Endodermal cell (in vitro differentiated cells): ENCODE measurements around the gene SLC35D2. TPM values are rescaled to one million over a fixed set of nuclear protein-coding genes. Genes with fewer than 3 reads are reported as not detected.

ENCODE experiments used
- DNase-seq: peaks from one replicate; pipeline ENCODE4 v3.0.0-alpha.2; 2017
- H3K27ac ChIP-seq: 2 replicates; pipeline ENCODE4 v1.5.1; 2013; ENCODE audit warnings: mild to moderate bottlenecking, low read depth, low read length, moderate library complexity
- H3K27me3 ChIP-seq: 2 replicates; pipeline ENCODE4 v1.6.1; 2013; ENCODE audit warnings: mild to moderate bottlenecking, low read length, moderate library complexity; ENCODE audit not compliant: insufficient read depth, control insufficient read depth, poor library complexity, severe bottlenecking
- H3K36me3 ChIP-seq: 2 replicates; pipeline ENCODE4 v1.7.0; 2013; ENCODE audit warnings: mild to moderate bottlenecking, low read length, moderate library complexity; ENCODE audit not compliant: control insufficient read depth, insufficient read depth
- H3K4me1 ChIP-seq: one replicate; pipeline ENCODE4 v1.7.0; 2013; ENCODE audit warnings: low read length; ENCODE audit not compliant: control insufficient read depth, insufficient read depth
- H3K4me3 ChIP-seq: 2 replicates; pipeline ENCODE4 v1.5.1; 2013; ENCODE audit warnings: mild to moderate bottlenecking, low read length, moderate library complexity
- H3K9ac ChIP-seq: 2 replicates; pipeline ENCODE4 v1.6.1; 2013; ENCODE audit warnings: mild to moderate bottlenecking, low read length, moderate library complexity; ENCODE audit not compliant: poor library complexity, severe bottlenecking; ENCODE audit errors: extremely low read depth
- H3K9me3 ChIP-seq: 2 replicates; pipeline ENCODE4 v1.6.1; 2013; ENCODE audit warnings: mild to moderate bottlenecking, low read length, moderate library complexity; ENCODE audit not compliant: control insufficient read depth
- H3K27ac Mint-ChIP-seq: 2 replicates; pipeline ENCODE4 v1.8.0; 2020; ENCODE audit warnings: mixed read lengths
- H3K27me3 Mint-ChIP-seq: 2 replicates; pipeline ENCODE4 v1.8.0; 2021; ENCODE audit warnings: mild to moderate bottlenecking, mixed read lengths; ENCODE audit not compliant: insufficient read depth
- H3K36me3 Mint-ChIP-seq: 2 replicates; pipeline ENCODE4 v1.8.0; 2020; ENCODE audit warnings: low read depth, mixed read lengths
- H3K4me1 Mint-ChIP-seq: 2 replicates; pipeline ENCODE4 v1.8.0; 2020; ENCODE audit warnings: mixed read lengths
- H3K4me3 Mint-ChIP-seq: 2 replicates; pipeline ENCODE4 v1.8.0; 2020; ENCODE audit warnings: mild to moderate bottlenecking, moderate library complexity, mixed read lengths
- H3K9me3 Mint-ChIP-seq: 2 replicates; pipeline ENCODE4 v1.8.0; 2020; ENCODE audit warnings: mild to moderate bottlenecking, mixed read lengths
- WGBS, 2 experiments: methylation state at CpG; one replicate each; pipeline versions ENCODE4 v1.1.5 to v1.1.7; 2013; ENCODE audit warnings: missing lambda C conversion rate in 2 of 2, mixed read lengths in 1 of 2; ENCODE audit not compliant: insufficient coverage in 1 of 2, insufficient read length in 1 of 2; 5-methylcytosine and 5-hydroxymethylcytosine counted together
- total RNA-seq, 2 donors: library from RNA; stranded (reverse); fragmentation: NEBNext Ultra II Directional in 1 of 2; extraction: Animal tissue kit (Norgen Biotek cat#: 25700) in 1 of 2; gene quantifications; 2 replicates in 1 of 2; 3 replicates in 1 of 2; pipeline ENCODE4 v1.2.1, GENCODE V29; 2021
- TF ChIP-seq, protein P1 (sequence below): fragments of 200-600 bp; sonication (generic); conservative IDR thresholded peaks from 2 replicates; pipeline ENCODE4 v1.5.0; 2021; ENCODE audit warnings: antibody characterized with exemption, mild to moderate bottlenecking

The SLC35D2 gene
- total RNA-seq, 2 donors from 2014 or later = 31.9 to 36.2 TPM

DNA sequence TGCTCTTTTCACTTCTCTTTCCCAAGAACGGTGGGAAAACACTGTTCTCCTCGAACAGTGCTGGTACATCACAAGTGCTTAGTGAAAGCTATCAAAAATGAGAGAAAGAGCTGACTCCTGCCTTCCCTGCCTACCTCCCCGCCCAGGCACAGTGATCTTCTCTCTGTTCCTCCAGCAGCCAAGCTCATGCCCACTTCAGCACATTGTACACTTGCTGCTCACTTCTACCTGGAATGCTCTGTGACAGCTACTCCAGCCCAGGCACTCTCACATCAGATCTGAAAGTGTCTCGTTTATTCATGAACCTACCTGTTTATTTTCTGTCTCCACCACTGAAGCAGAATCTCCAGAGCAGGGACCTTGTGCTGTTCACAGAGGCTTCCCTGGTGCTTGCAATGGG lies 1.8 kb downstream of the SLC35D2 start:
- no peak overlapping the region for H3K4me3 ChIP-seq
- peak overlapping the region; percentile 15 for H3K27ac Mint-ChIP-seq

DNA sequence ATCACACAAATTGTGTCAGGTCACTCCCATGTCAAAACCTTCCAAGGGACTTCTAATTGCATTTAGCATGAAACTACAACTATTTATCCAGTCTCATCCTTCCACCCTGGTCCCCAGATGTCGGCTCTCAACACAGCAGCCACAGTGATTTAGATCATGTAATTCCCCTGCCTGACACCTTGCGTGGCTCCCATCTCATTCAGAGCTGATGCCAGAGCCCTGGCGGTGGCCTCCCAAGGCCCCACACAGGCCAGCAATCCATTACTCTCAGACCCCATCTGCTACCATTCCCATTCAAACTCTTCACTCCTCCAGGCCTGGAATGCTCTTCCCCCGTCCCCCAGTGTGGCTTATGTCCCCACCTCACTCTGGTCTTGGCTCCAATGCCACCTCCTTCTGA lies 2.4 kb downstream of the SLC35D2 start:
- Histone ChIP-seq H3K4me1 (peaks cover 3% of the 10 kb centered on the region), H3K9ac (no peak overlapping the region), H3K27ac (no peak overlapping the region), H3K27me3 (no peaks in the 10 kb centered on the region), H3K36me3 (peaks cover 8% of the 10 kb centered on the region), H3K4me3 (no peak overlapping the region), H3K9me3 (no peaks in the 10 kb centered on the region)
- Mint-ChIP-seq H3K9me3 (no peaks in the 10 kb centered on the region), H3K27me3 (no peaks in the 10 kb centered on the region), H3K4me1 (peaks cover 24% of the 10 kb centered on the region), H3K4me3 (peak overlapping the region; percentile 9), H3K36me3 (peaks cover 18% of the 10 kb centered on the region), H3K27ac (no peak overlapping the region)
- DNase-seq = no peak
- WGBS, 2 experiments = 87 to 92% methylated on average over 3 to 4 of the region's 4 CpGs
- TF ChIP-seq, protein P1, sequence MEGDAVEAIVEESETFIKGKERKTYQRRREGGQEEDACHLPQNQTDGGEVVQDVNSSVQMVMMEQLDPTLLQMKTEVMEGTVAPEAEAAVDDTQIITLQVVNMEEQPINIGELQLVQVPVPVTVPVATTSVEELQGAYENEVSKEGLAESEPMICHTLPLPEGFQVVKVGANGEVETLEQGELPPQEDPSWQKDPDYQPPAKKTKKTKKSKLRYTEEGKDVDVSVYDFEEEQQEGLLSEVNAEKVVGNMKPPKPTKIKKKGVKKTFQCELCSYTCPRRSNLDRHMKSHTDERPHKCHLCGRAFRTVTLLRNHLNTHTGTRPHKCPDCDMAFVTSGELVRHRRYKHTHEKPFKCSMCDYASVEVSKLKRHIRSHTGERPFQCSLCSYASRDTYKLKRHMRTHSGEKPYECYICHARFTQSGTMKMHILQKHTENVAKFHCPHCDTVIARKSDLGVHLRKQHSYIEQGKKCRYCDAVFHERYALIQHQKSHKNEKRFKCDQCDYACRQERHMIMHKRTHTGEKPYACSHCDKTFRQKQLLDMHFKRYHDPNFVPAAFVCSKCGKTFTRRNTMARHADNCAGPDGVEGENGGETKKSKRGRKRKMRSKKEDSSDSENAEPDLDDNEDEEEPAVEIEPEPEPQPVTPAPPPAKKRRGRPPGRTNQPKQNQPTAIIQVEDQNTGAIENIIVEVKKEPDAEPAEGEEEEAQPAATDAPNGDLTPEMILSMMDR = no peak

More for the DNA sequence above, 1.8 kb downstream of the SLC35D2 start:
- DNase-seq = no peak
- Histone ChIP-seq H3K27ac (no peak overlapping the region), H3K4me1 (peaks cover 3% of the 10 kb centered on the region), H3K9me3 (no peaks in the 10 kb centered on the region), H3K27me3 (no peaks in the 10 kb centered on the region), H3K36me3 (peaks cover 13% of the 10 kb centered on the region), H3K9ac (no peak overlapping the region)
- TF ChIP-seq, protein P1 = no peak
- H3K9me3 Mint-ChIP-seq = no peaks in the 10 kb centered on the region
- H3K4me1 Mint-ChIP-seq = peaks cover 25% of the 10 kb centered on the region
- 90 to 92% methylated on average over 4 of the region's 4 CpGs for WGBS, 2 experiments
- H3K4me3 Mint-ChIP-seq = peak overlapping the region; percentile 9
- no peaks in the 10 kb centered on the region for H3K27me3 Mint-ChIP-seq
- H3K36me3 Mint-ChIP-seq = peaks cover 20% of the 10 kb centered on the region

DNA sequence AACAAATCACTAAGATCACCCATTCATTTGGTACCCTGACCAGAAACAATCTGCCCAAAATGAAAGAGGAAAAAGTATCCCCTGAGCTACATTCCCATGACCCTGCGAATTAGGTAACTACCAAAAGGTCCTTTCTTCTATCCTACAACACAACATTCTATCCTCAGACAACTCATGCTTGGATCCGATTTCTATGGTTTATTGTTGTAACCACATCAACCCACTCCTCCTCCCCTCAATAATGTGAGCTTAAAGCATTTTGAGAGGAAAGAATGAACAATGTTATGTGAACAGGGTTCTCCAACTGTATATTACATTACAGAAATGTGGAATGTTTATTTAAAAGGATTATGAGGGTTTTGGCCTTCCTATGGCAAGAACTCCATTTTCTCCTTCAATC lies 4.0 kb downstream of the SLC35D2 start:
- Histone ChIP-seq H3K4me3 (no peak overlapping the region), H3K27me3 (no peaks in the 10 kb centered on the region), H3K9ac (no peak overlapping the region), H3K36me3 (no peaks in the 10 kb centered on the region), H3K4me1 (peaks cover 3% of the 10 kb centered on the region), H3K27ac (no peak overlapping the region), H3K9me3 (no peaks in the 10 kb centered on the region)
- Mint-ChIP-seq H3K36me3 (peaks cover 18% of the 10 kb centered on the region), H3K4me3 (no peak overlapping the region), H3K9me3 (no peaks in the 10 kb centered on the region), H3K4me1 (peaks cover 24% of the 10 kb centered on the region), H3K27ac (no peak overlapping the region), H3K27me3 (no peaks in the 10 kb centered on the region)
- 83 to 95% methylated on average over 1 to 2 of the region's 2 CpGs for WGBS, 2 experiments
- TF ChIP-seq, protein P1 = no peak
- no peak for DNase-seq
